ENCODE data around the gene PRKCA. TPM values are rescaled to one million over a fixed set of nuclear protein-coding genes. Genes with fewer than 3 reads are reported as not detected.

Gene PRKCA
- total RNA-seq, 4 donors from 2014 or later = 9.6 to 15.5 (median 11.1) TPM

DNA sequence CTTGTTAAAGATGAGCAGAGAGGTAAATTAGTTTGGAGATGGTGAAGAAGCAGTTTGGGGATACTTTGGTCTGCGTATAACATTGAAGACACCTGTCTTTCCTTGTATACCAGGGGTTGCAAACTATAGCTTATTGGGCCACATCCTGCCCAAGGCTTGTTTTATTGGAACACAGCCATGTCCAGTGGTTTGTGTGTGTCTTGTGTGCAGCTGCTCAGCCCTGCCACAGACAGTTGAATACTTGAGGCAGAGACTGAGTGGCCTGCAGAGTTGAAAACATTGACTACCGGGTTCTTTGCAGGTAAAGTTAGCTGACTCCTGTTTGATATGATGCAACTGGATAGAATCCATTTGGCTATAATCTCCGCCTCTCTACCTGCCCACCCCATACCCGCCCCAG, 224.4 kb downstream of the PRKCA start:
- no peak for DNase-seq (ENCODE audit: low spot score in 2 of 2)
- TF ChIP-seq POLR2A (IDR thresholded peaks at IDR 0.05) = no peak
- TF ChIP-seq, protein P1, sequence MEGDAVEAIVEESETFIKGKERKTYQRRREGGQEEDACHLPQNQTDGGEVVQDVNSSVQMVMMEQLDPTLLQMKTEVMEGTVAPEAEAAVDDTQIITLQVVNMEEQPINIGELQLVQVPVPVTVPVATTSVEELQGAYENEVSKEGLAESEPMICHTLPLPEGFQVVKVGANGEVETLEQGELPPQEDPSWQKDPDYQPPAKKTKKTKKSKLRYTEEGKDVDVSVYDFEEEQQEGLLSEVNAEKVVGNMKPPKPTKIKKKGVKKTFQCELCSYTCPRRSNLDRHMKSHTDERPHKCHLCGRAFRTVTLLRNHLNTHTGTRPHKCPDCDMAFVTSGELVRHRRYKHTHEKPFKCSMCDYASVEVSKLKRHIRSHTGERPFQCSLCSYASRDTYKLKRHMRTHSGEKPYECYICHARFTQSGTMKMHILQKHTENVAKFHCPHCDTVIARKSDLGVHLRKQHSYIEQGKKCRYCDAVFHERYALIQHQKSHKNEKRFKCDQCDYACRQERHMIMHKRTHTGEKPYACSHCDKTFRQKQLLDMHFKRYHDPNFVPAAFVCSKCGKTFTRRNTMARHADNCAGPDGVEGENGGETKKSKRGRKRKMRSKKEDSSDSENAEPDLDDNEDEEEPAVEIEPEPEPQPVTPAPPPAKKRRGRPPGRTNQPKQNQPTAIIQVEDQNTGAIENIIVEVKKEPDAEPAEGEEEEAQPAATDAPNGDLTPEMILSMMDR (IDR thresholded peaks at IDR 0.05) = no peak
- 85 to 95% methylated on average over 4 of the region's 4 CpGs for WGBS, 2 donors
- no peak overlapping the region for H3K4me3 ChIP-seq (ENCODE audit: low read depth, poor library complexity, severe bottlenecking)
- intact Hi-C loops (cut with DNase I; ENCODE audit: low total_unique reads) = no loop called here

DNA sequence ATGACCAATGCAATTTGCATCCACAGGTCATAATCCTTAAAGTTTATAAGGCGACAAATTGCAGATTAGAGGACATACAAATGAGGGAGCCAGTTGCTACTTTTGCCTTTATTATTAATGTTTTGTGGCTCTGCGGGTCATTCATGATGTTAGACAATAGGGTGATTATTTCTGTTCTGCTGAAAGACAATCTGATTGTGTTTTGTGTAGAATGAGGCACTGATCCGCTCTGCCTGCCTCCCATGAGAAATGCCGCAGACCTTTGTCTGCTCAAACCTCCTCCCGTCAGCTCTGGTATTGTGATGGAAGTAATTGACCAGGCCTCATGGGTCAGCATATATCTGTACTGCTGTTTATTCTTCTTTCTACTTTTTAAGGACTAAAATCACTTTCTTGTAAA, 224.9 kb downstream of the PRKCA start:
- 95 to 99% methylated on average over 5 of the region's 5 CpGs for WGBS, 2 donors
- no peak for DNase-seq (ENCODE audit: low spot score in 2 of 2)
- no peak for TF ChIP-seq POLR2A (IDR thresholded peaks at IDR 0.05)
- TF ChIP-seq, protein P1 (IDR thresholded peaks at IDR 0.05) = no peak
- intact Hi-C loops (cut with DNase I; ENCODE audit: low total_unique reads) = no loop called here
- H3K4me3 ChIP-seq (ENCODE audit: low read depth, poor library complexity, severe bottlenecking) = no peak overlapping the region

DNA sequence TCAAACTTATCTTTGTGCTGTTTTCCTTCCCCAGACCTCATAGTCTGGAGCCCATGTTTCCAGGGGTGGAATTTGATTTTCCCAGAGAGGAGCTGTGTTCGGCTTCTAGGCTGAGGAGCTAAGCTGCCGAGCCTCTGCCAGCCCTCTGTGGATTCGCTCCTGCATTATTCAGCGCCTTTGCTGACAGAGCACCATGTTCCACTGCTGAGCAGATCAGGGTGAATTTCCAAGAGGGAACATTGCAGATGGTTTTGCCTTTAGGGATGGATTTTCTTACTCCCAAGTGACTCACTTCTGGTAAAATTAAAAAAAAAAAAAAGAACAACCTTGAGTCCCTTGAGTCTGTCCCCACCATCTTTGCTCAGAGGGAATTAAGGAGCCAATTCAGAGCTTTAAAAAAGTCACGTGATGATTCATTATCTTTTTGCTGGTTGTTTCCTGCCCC, 229.5 kb downstream of the PRKCA start:
- DNase-seq (ENCODE audit: low spot score in 2 of 2) = no peak
- H3K4me3 ChIP-seq (ENCODE audit: low read depth, poor library complexity, severe bottlenecking) = no peak overlapping the region
- 84 to 85% methylated on average over 5 of the region's 5 CpGs for WGBS, 2 donors
- intact Hi-C loops (cut with DNase I; ENCODE audit: low total_unique reads) = no loop called here
- TF ChIP-seq, protein P1 (IDR thresholded peaks at IDR 0.05) = no peak
- TF ChIP-seq POLR2A (IDR thresholded peaks at IDR 0.05) = no peak

DNA sequence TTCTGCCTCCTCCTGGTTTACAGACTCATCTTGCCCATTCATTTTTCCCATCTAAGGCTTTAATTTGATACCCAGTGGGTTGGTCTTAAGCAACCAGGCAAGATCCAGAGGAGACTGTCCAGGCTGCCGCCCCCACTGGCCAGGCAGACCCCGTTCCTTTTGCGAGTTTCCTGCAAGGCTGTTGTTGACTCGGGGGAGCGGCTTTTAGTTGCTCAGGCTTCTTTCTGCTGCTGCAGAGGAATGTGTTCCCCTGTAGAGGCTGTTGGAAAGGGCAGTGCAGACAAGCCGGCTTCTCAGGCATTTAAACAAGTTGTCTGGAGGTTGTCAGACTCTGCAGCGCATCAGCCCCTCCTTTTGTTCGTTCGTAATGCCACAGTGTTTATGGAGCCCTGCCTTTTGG, 231.2 kb downstream of the PRKCA start:
- WGBS, 2 donors = 67 to 70% methylated on average over 9 of the region's 9 CpGs
- TF ChIP-seq, protein P1 (IDR thresholded peaks at IDR 0.05) = no peak
- no peak for TF ChIP-seq POLR2A (IDR thresholded peaks at IDR 0.05)
- intact Hi-C loops (cut with DNase I; ENCODE audit: low total_unique reads) = no loop called here
- H3K4me3 ChIP-seq (ENCODE audit: low read depth, poor library complexity, severe bottlenecking) = no peak overlapping the region
- no peak for DNase-seq (ENCODE audit: low spot score in 2 of 2)

DNA sequence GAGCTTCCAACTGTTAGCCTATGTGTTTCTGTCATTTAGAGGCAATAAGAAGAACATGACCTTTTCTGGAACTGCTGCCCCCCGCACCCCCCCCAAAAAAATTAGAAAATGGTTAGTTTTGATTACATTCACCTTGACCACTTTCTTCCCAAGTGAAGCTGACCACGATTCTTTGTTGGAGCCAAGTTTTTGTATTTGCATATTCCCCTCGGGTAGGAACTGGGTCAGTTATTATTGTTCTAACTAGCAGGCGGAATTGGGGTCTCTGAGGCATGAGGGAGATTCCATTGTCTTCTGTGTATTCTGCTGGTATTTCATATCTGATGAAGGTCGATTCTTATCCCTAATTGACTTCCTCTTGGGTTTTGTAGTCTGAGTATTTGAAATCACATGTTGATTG, 231.6 kb downstream of the PRKCA start:
- intact Hi-C loops (cut with DNase I; ENCODE audit: low total_unique reads) = no loop called here
- no peak for TF ChIP-seq POLR2A (IDR thresholded peaks at IDR 0.05)
- TF ChIP-seq, protein P1 (IDR thresholded peaks at IDR 0.05) = no peak
- DNase-seq (ENCODE audit: low spot score in 2 of 2) = no peak
- H3K4me3 ChIP-seq (ENCODE audit: low read depth, poor library complexity, severe bottlenecking) = no peak overlapping the region
- 69 to 75% methylated on average over 5 of the region's 5 CpGs for WGBS, 2 donors

DNA sequence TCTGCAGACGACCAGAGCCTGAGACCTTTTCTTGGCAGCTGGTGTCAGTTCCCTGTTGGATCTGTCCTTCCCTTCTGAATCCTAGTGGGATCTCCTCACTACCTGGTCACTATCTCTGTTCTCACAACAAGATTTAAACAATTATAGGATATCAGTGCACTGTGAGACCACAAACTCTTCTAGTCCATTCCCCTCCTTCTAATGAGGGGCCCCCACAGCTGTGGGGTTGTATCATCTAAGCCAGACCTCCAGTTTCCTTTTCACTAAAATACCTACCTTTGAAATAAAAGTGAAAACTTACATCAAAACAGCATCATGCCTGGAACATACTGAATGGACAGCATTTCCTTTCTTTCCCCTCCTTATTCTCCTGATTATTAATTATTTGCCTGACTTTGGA, 233.2 kb downstream of the PRKCA start:
- H3K4me3 ChIP-seq (ENCODE audit: low read depth, poor library complexity, severe bottlenecking) = no peak overlapping the region
- TF ChIP-seq, protein P1 (IDR thresholded peaks at IDR 0.05) = no peak
- no peak for TF ChIP-seq POLR2A (IDR thresholded peaks at IDR 0.05)
- 55 to 68% methylated on average over 1 of the region's 1 CpG for WGBS, 2 donors
- intact Hi-C loops (cut with DNase I; ENCODE audit: low total_unique reads) = no loop called here
- DNase-seq (ENCODE audit: low spot score in 2 of 2) = no peak
